Nasal cavity respiratory epithelium epithelial cell of viscerocranial mucosa (primary cell): ENCODE results near the gene FRS3. TPM values are rescaled to one million over a fixed set of nuclear protein-coding genes. Genes with fewer than 3 reads are reported as not detected.

Source experiments
- total RNA-seq: library from RNA; depleted of rRNA; stranded (reverse); fragments of >200 nt; gene quantifications from 2 replicates; pipeline ENCODE4 v1.2.3, GENCODE V29; 2014

The FRS3 gene
- 0.34 and 1.1 TPM in 2 replicates for total RNA-seq

GRCh38 chr6:41779788-41780550 lies at the start of gene FRS3:
Gene FRS3, minus strand, starts transcription at chr6:41779900. Its CDS starts 2,913 bp downstream, at chr6:41776987.

GRCh38 chr6:41787219-41787917 lies 7.7 kb upstream of the FRS3 start, which contains the start of gene TOMM6:
Gene TOMM6, plus strand, starts transcription at chr6:41787694. Its CDS starts 4 bp downstream, at chr6:41787698.

GRCh38 chr6:41780551-41781365 lies 1.1 kb upstream of the FRS3 start, which contains the start of gene PRICKLE4:
Gene PRICKLE4, plus strand, starts transcription at chr6:41780782. Its CDS starts 2,692 bp downstream, at chr6:41783474.

GRCh38 chr6:41747256-41748101 lies 32.2 kb downstream of the FRS3 start, which contains the start of gene PGC:
Gene PGC, minus strand, starts transcription at chr6:41747397. Its CDS starts 63 bp downstream, at chr6:41747334.

GRCh38 chr6:41735427-41736185 lies 44.1 kb downstream of the FRS3 start, which contains the start of gene TFEB:
Gene TFEB, minus strand, starts transcription at chr6:41735608. Its CDS starts 44,395 bp downstream, at chr6:41691213.

Other genes starting within 250 kb of the FRS3 start
- gene FOXP4, start 233.5 kb downstream of the FRS3 start, total RNA-seq = 3.1 and 10.0 TPM in 2 replicates
- 67.1 and 69.4 TPM in 2 replicates for gene MDFI, start 141.4 kb downstream of the FRS3 start, total RNA-seq
- 6.5 and 13.6 TPM in 2 replicates for gene TFEB, start 44.3 kb downstream of the FRS3 start, total RNA-seq
- gene PGC, start 32.5 kb downstream of the FRS3 start, total RNA-seq = not detected in 2 replicates
- under 0.01 and 1.1 TPM in 2 replicates for gene PRICKLE4, start 882 bp upstream of the FRS3 start, total RNA-seq
- 41.9 and 47.8 TPM in 2 replicates for gene TOMM6, start 7.8 kb upstream of the FRS3 start, total RNA-seq
- 2.1 and 3.6 TPM in 2 replicates for gene USP49, start 115.5 kb upstream of the FRS3 start, total RNA-seq
- gene MED20, start 141.2 kb upstream of the FRS3 start, total RNA-seq = 30.5 and 40.0 TPM in 2 replicates
- 27.0 and 32.9 TPM in 2 replicates for gene BYSL, start 141.6 kb upstream of the FRS3 start, total RNA-seq
- gene CCND3, start 161.9 kb upstream of the FRS3 start, total RNA-seq = 7.9 and 38.7 TPM in 2 replicates